Stimulated activated CD4-positive, alpha-beta T cell treated with anti-CD3 and anti-CD28 coated beads, TNF-alpha, amount 100 ng/mL, for 1 hour (primary cell): ENCODE data around the gene RASAL2.
"Not testable (repeated sequence)": the region's sequence is repeated elsewhere in the genome, so short reads cannot be mapped to it uniquely, and the experiment has no call there.

ENCODE experiments used
- DNase-seq, 3 donors: peaks; one replicate each; pipeline ENCODE4 v3.0.0-alpha.2; 2020; ENCODE audit warnings: low read depth in 3 of 3, low spot score in 1 of 3

The RASAL2 gene

GRCh38 chr1:178071811-178072210, 22.1 kb upstream of the RASAL2 start:
- DNase-seq, result no peak

GRCh38 chr1:178072326-178072725, 21.6 kb upstream of the RASAL2 start:
- no peak for DNase-seq

GRCh38 chr1:178075333-178075732, 18.6 kb upstream of the RASAL2 start:
- no peak for DNase-seq

- no peak for DNase-seq
Measured at GRCh38 chr1:178076607-178077006, 17.3 kb upstream of the RASAL2 start.

- DNase-seq, result no peak
Measured at GRCh38 chr1:178077917-178078316, 16.0 kb upstream of the RASAL2 start.

- DNase-seq, result no peak
Measured at GRCh38 chr1:178086294-178086693, 7.6 kb upstream of the RASAL2 start.

- DNase-seq, result no peak
Measured at GRCh38 chr1:178086766-178087165, 7.1 kb upstream of the RASAL2 start.

GRCh38 chr1:178088651-178089050, 5.3 kb upstream of the RASAL2 start:
- DNase-seq, result no peak

GRCh38 chr1:178091454-178091853, 2.5 kb upstream of the RASAL2 start:
- not testable (repeated sequence) for DNase-seq

- no peak for DNase-seq
Measured at GRCh38 chr1:178091986-178092745, 1.7 kb upstream of the RASAL2 start.

- DNase-seq, result no peak
Measured at GRCh38 chr1:178092878-178093493, 918 bp upstream of the RASAL2 start.

GRCh38 chr1:178093494-178093950, 382 bp upstream of the RASAL2 start:
- DNase-seq, result no peak

- DNase-seq, result no peak
Measured at GRCh38 chr1:178094739-178095645, 1.1 kb downstream of the RASAL2 start.

- DNase-seq, result no peak
Measured at GRCh38 chr1:178096421-178096820, 2.5 kb downstream of the RASAL2 start.

- DNase-seq, result no peak
Measured at GRCh38 chr1:178098262-178098661, 4.4 kb downstream of the RASAL2 start.

GRCh38 chr1:178101266-178101630, 7.3 kb downstream of the RASAL2 start:
- no peak for DNase-seq

- no peak for DNase-seq
Measured at GRCh38 chr1:178101654-178102053, 7.8 kb downstream of the RASAL2 start.

GRCh38 chr1:178102218-178102617, 8.3 kb downstream of the RASAL2 start:
- no peak for DNase-seq

GRCh38 chr1:178107823-178108222, 13.9 kb downstream of the RASAL2 start:
- no peak for DNase-seq

- DNase-seq, result no peak
Measured at GRCh38 chr1:178109348-178110143, 15.6 kb downstream of the RASAL2 start.

GRCh38 chr1:178115260-178115659, 21.4 kb downstream of the RASAL2 start:
- no peak for DNase-seq
